ENCODE data around the gene TMSB4Y. TPM values are rescaled to one million over a fixed set of nuclear protein-coding genes. Genes with fewer than 3 reads are reported as not detected.

Gene TMSB4Y
- total and polyA plus RNA-seq, 4 donors, result 0.38 to 0.79 TPM; not detected in 2

DNA sequence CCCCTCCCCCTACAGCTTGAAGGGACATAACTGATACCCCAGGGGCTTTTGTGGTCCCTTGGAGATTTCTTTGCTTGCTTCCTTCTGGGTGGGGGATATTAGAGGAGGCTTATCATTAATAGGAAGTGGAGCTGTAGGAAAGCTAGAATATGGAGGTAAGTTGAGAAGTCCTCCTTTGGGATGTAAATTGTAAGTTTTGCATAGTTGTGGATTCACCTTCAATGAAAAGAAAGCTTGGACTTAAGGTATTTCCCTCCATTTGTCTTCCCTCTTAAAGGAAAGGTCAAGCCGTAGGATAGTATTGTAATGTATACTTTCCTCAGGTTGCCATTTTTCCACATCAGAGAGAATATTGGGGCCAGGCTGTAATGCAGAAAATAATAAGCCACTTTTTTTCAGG lies 39.5 kb upstream of the TMSB4Y start:
- 88% methylated on average over 1 of the region's 1 CpG for WGBS
- Histone ChIP-seq H3K36me3 (ENCODE audit: control insufficient read depth in 4 of 4, insufficient read depth in 3 of 4, low read depth in 1 of 4, low read length in 3 of 4) (no peaks in the 10 kb centered on the region), H3K9ac (ENCODE audit: low read depth in 1 of 2, low read length in 2 of 2) (no peak overlapping the region), H3K4me3 (ENCODE audit: low read depth in 1 of 3, low read length in 3 of 3) (no peak overlapping the region), H3K4me1 (ENCODE audit: control insufficient read depth in 4 of 4, insufficient read depth in 4 of 4, low read length in 3 of 4) (no peaks in the 10 kb centered on the region), H3K9me3 (ENCODE audit: control insufficient read depth in 4 of 4, low read length in 3 of 4) (no peaks in the 10 kb centered on the region), H3K27me3 (ENCODE audit: control insufficient read depth in 4 of 4, insufficient read depth in 4 of 4, low read length in 3 of 4) (no peaks in the 10 kb centered on the region), H3K27ac (ENCODE audit: low read depth in 1 of 2, low read length in 2 of 2) (no peak overlapping the region)
- no peak for TF ChIP-seq FOXA2 (IDR thresholded peaks at IDR 0.05)
- no peak for TF ChIP-seq NR2F2 (IDR thresholded peaks at IDR 0.05)
- TF ChIP-seq, protein P1, sequence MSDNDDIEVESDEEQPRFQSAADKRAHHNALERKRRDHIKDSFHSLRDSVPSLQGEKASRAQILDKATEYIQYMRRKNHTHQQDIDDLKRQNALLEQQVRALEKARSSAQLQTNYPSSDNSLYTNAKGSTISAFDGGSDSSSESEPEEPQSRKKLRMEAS (IDR thresholded peaks at IDR 0.05), result no peak
- no peak for TF ChIP-seq HNF4G (IDR thresholded peaks at IDR 0.05)
- TF ChIP-seq TAF1 (conservative IDR thresholded peaks at IDR 0.05), result no peak
- TF ChIP-seq RAD21 (IDR thresholded peaks at IDR 0.05), result no peak
- no peak for TF ChIP-seq ATF3 (IDR thresholded peaks at IDR 0.05)
- TF ChIP-seq, protein P2, sequence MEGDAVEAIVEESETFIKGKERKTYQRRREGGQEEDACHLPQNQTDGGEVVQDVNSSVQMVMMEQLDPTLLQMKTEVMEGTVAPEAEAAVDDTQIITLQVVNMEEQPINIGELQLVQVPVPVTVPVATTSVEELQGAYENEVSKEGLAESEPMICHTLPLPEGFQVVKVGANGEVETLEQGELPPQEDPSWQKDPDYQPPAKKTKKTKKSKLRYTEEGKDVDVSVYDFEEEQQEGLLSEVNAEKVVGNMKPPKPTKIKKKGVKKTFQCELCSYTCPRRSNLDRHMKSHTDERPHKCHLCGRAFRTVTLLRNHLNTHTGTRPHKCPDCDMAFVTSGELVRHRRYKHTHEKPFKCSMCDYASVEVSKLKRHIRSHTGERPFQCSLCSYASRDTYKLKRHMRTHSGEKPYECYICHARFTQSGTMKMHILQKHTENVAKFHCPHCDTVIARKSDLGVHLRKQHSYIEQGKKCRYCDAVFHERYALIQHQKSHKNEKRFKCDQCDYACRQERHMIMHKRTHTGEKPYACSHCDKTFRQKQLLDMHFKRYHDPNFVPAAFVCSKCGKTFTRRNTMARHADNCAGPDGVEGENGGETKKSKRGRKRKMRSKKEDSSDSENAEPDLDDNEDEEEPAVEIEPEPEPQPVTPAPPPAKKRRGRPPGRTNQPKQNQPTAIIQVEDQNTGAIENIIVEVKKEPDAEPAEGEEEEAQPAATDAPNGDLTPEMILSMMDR (IDR thresholded peaks at IDR 0.05; ENCODE audit: low read depth, low read length, missing input control), result no peak
- no peak for TF ChIP-seq EGR1 (IDR thresholded peaks at IDR 0.05; ENCODE audit: low read depth in 2 of 2)
- no peak for TF ChIP-seq RXRA (IDR thresholded peaks at IDR 0.05)
- no peak for TF ChIP-seq YY1 (IDR thresholded peaks at IDR 0.05)
- no peak for TF ChIP-seq HNF4A (conservative IDR thresholded peaks at IDR 0.05)
- no peak for TF ChIP-seq JUND (IDR thresholded peaks at IDR 0.05)
- TF ChIP-seq GABPA (IDR thresholded peaks at IDR 0.05 in 1 of 2, conservative IDR thresholded peaks at IDR 0.05 in 1 of 2), result no peak
- TF ChIP-seq, protein P3, sequence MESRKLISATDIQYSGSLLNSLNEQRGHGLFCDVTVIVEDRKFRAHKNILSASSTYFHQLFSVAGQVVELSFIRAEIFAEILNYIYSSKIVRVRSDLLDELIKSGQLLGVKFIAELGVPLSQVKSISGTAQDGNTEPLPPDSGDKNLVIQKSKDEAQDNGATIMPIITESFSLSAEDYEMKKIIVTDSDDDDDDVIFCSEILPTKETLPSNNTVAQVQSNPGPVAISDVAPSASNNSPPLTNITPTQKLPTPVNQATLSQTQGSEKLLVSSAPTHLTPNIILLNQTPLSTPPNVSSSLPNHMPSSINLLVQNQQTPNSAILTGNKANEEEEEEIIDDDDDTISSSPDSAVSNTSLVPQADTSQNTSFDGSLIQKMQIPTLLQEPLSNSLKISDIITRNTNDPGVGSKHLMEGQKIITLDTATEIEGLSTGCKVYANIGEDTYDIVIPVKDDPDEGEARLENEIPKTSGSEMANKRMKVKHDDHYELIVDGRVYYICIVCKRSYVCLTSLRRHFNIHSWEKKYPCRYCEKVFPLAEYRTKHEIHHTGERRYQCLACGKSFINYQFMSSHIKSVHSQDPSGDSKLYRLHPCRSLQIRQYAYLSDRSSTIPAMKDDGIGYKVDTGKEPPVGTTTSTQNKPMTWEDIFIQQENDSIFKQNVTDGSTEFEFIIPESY (IDR thresholded peaks at IDR 0.05), result no peak
- no peak for TF ChIP-seq FOXA1 (IDR thresholded peaks at IDR 0.05)
- TF ChIP-seq SP1 (IDR thresholded peaks at IDR 0.05), result no peak
- TF ChIP-seq REST (IDR thresholded peaks at IDR 0.05), result no peak
- no peak for DNase-seq (ENCODE audit: low spot score)

All from liver (tissue), 9 donors.